Measurements from ENCODE around the gene SSH3.

SSH3 gene

GRCh38 chr11:67320691-67321090, 17.4 kb downstream of the SSH3 start:
- TF ChIP-seq CTCF (IDR thresholded peaks at IDR 0.05; ENCODE audit: low read depth, low read length, poor library complexity, severe bottlenecking): no peak
- TF ChIP-seq EZH2phosphoT487 (IDR thresholded peaks at IDR 0.05; ENCODE audit: borderline replicate concordance, low read length): no peak
- H3K4me1 ChIP-seq (ENCODE audit: control insufficient read depth, low read length): peaks cover 18% of the 10 kb centered on the region
- no peaks in the 10 kb centered on the region for H3K9me3 ChIP-seq (ENCODE audit: control insufficient read depth, insufficient read depth, low read length)
- H3K79me2 ChIP-seq (ENCODE audit: control insufficient read depth, low read length): peaks cover 11% of the 10 kb centered on the region
- no peak overlapping the region for H3K4me3 ChIP-seq (ENCODE audit: low read length)
- no peaks in the 10 kb centered on the region for H3F3A ChIP-seq (ENCODE audit: control insufficient read depth, insufficient read depth)
- no peak overlapping the region for H3K4me2 ChIP-seq (ENCODE audit: low read length)
- no peaks in the 10 kb centered on the region for H3K27me3 ChIP-seq (ENCODE audit: control insufficient read depth, low read length)
- H3K36me3 ChIP-seq (ENCODE audit: control insufficient read depth, low read length): no peaks in the 10 kb centered on the region
- H3K27ac ChIP-seq (ENCODE audit: low read depth, low read length): no peak overlapping the region
- no peaks in the 10 kb centered on the region for H4K20me1 ChIP-seq (ENCODE audit: control insufficient read depth, insufficient read depth, low read depth, low read length)
- no peaks in the 10 kb centered on the region for H3K9me2 ChIP-seq (replicated peaks; ENCODE audit: control insufficient read depth, low read length)

GRCh38 chr11:67321313-67321871, 18.1 kb downstream of the SSH3 start:
- no peaks in the 10 kb centered on the region for H3K36me3 ChIP-seq (ENCODE audit: control insufficient read depth, low read length)
- no peak overlapping the region for H3K27ac ChIP-seq (ENCODE audit: low read depth, low read length)
- H3K4me3 ChIP-seq (ENCODE audit: low read length): no peak overlapping the region
- no peak overlapping the region for H3K4me2 ChIP-seq (ENCODE audit: low read length)
- no peaks in the 10 kb centered on the region for H3K9me3 ChIP-seq (ENCODE audit: control insufficient read depth, insufficient read depth, low read length)
- peaks cover 15% of the 10 kb centered on the region for H3K4me1 ChIP-seq (ENCODE audit: control insufficient read depth, low read length)
- H3F3A ChIP-seq (ENCODE audit: control insufficient read depth, insufficient read depth): no peaks in the 10 kb centered on the region
- no peaks in the 10 kb centered on the region for H3K9me2 ChIP-seq (replicated peaks; ENCODE audit: control insufficient read depth, low read length)
- no peaks in the 10 kb centered on the region for H4K20me1 ChIP-seq (ENCODE audit: control insufficient read depth, insufficient read depth, low read depth, low read length)
- peaks cover 11% of the 10 kb centered on the region for H3K79me2 ChIP-seq (ENCODE audit: control insufficient read depth, low read length)
- no peaks in the 10 kb centered on the region for H3K27me3 ChIP-seq (ENCODE audit: control insufficient read depth, low read length)
- TF ChIP-seq EZH2phosphoT487 (IDR thresholded peaks at IDR 0.05; ENCODE audit: borderline replicate concordance, low read length): no peak

GRCh38 chr11:67322049-67322448, 18.7 kb downstream of the SSH3 start:
- Histone ChIP-seq H3F3A (ENCODE audit: control insufficient read depth, insufficient read depth) (no peaks in the 10 kb centered on the region; the same call in 1 of the 2 replicates), H3K9me3 (ENCODE audit: control insufficient read depth, insufficient read depth, low read length) (no peaks in the 10 kb centered on the region), H3K27me3 (ENCODE audit: control insufficient read depth, low read length) (no peaks in the 10 kb centered on the region), H3K4me3 (ENCODE audit: low read length) (no peak overlapping the region), H3K79me2 (ENCODE audit: control insufficient read depth, low read length) (peaks cover 11% of the 10 kb centered on the region), H3K27ac (ENCODE audit: low read depth, low read length) (no peak overlapping the region), H3K9me2 (replicated peaks; ENCODE audit: control insufficient read depth, low read length) (no peaks in the 10 kb centered on the region), H3K36me3 (ENCODE audit: control insufficient read depth, low read length) (no peaks in the 10 kb centered on the region), H4K20me1 (ENCODE audit: control insufficient read depth, insufficient read depth, low read depth, low read length) (no peaks in the 10 kb centered on the region), H3K4me1 (ENCODE audit: control insufficient read depth, low read length) (peaks cover 13% of the 10 kb centered on the region), H3K4me2 (ENCODE audit: low read length) (no peak overlapping the region)
- TF ChIP-seq CTCF (IDR thresholded peaks at IDR 0.05; ENCODE audit: low read depth, low read length, poor library complexity, severe bottlenecking) (no peak), EZH2phosphoT487 (IDR thresholded peaks at IDR 0.05; ENCODE audit: borderline replicate concordance, low read length) (no peak)

- no peak overlapping the region for H3K4me2 ChIP-seq (ENCODE audit: low read length)
- TF ChIP-seq EZH2phosphoT487 (IDR thresholded peaks at IDR 0.05; ENCODE audit: borderline replicate concordance, low read length) (no peak), CTCF (IDR thresholded peaks at IDR 0.05; ENCODE audit: low read depth, low read length, poor library complexity, severe bottlenecking) (no peak)
- no peaks in the 10 kb centered on the region for H3K9me3 ChIP-seq (ENCODE audit: control insufficient read depth, insufficient read depth, low read length)
These were observed 20.2 kb downstream of the SSH3 start for GRCh38 chr11:67323526-67323925.

More at GRCh38 chr11:67323526-67323925, 20.2 kb downstream of the SSH3 start:
- peaks cover 7% of the 10 kb centered on the region for H3K79me2 ChIP-seq (ENCODE audit: control insufficient read depth, low read length)
- H3K9me2 ChIP-seq (replicated peaks; ENCODE audit: control insufficient read depth, low read length): no peaks in the 10 kb centered on the region
- H3K27ac ChIP-seq (ENCODE audit: low read depth, low read length): no peak overlapping the region
- H3K4me3 ChIP-seq (ENCODE audit: low read length): no peak overlapping the region
- H3K4me1 ChIP-seq (ENCODE audit: control insufficient read depth, low read length): peaks cover 8% of the 10 kb centered on the region
- no peaks in the 10 kb centered on the region for H3K27me3 ChIP-seq (ENCODE audit: control insufficient read depth, low read length)
- H3K36me3 ChIP-seq (ENCODE audit: control insufficient read depth, low read length): no peaks in the 10 kb centered on the region
- H3F3A ChIP-seq (ENCODE audit: control insufficient read depth, insufficient read depth): no peaks in the 10 kb centered on the region; the same call in 1 of the 2 replicates
- H4K20me1 ChIP-seq (ENCODE audit: control insufficient read depth, insufficient read depth, low read depth, low read length): no peaks in the 10 kb centered on the region

All from DOHH2 (cell line).